NCI-H1092 treated with DMSO at 0.1 percent for 48 hours (cell line): ENCODE results near the gene LPGAT1.
A peak's percentile ranks its signal among the peaks of the same experiment; 100 is the strongest.
"Not testable (repeated sequence)": the region's sequence is repeated elsewhere in the genome, so short reads cannot be mapped to it uniquely, and the experiment has no call there.

Experiments used
- DNase-seq: peaks from one replicate; lab custom pipeline; 2025; lab: John Stamatoyannopoulos, UW

LPGAT1 gene

DNA sequence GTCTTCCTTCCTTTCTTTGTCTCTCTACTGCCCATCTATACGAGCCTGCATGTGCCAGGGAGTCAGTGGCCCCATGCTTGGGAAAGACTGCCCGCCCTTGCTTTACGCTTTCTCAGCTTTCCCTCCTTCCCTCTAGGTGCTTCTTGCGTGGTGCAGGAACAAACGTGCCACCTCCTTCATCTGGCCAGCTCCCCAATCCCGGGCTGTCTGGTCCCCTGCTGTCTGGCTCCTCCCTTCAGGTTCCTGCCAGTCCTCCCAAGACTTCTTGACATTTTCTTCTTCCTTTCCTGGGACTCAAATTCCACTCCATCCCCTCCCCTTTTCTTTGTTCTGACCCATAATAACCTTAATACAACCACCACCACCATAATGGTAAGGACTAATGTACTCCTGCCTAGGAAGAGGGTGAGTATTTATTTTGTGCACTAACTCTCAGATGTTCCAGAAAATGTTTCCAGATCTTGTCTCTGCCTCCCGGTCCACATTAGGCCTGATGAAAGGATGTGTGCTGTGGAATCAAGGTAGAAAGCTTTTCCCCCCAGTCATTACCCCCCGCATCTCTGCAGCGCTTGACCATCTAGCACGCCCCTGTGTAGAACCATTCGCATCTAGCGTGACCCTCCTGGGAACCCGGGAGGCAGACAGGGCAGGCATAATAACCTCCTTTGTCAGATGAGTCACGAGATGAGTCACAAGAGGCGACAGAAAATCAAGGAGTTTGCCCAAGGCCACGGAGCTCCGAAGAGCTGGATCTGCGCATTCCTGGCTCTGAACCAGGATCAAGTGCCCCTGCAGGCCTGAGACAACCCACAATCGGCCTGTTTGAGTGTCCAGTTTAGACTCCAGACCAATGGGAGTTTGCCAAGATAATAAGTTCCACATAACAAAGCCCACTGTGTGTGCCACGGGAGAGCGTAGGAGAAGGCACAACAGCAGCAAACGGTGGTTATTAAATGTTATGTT lies 95.1 kb downstream of the LPGAT1 start:
- DNase-seq, result no peak

DNA sequence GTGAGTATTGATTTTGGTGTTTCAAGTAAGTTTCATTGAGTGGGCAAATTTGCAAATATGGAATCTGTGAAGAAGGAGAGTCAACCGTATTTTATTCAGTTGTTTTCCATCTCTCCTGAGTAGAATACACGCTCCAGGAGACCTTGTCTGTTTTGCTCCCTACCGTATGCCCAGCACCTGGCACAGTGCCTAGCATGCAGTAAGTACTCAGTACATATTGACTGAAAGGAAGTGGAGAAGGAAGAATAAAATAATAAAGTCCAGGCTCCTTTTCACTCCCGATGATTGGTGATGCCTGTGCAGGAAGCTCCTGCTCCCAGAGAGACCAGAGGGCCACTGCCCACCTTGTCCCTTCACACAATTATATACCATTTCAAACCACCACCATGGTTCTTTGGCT lies 95.8 kb downstream of the LPGAT1 start:
- DNase-seq, result peak; percentile 94

DNA sequence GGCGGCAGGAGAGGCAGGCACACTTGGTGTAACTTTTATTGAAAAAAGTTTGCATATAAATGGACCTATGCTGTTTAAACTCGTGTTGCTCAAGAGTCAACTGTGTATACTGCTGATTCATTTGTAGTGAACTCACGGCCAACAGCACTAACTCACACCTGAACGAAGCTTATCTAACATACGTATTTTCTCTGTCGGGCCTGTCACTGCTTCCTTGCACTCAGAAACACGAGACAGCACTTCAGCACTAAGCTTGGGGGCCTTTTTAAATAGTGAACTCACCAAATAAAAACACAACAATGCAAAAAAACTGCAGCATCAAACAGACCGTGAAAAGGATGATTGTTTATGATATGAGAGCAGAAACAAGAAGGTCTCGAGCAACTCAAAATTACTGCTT lies 96.2 kb downstream of the LPGAT1 start:
- DNase-seq, result peak; percentile 80

DNA sequence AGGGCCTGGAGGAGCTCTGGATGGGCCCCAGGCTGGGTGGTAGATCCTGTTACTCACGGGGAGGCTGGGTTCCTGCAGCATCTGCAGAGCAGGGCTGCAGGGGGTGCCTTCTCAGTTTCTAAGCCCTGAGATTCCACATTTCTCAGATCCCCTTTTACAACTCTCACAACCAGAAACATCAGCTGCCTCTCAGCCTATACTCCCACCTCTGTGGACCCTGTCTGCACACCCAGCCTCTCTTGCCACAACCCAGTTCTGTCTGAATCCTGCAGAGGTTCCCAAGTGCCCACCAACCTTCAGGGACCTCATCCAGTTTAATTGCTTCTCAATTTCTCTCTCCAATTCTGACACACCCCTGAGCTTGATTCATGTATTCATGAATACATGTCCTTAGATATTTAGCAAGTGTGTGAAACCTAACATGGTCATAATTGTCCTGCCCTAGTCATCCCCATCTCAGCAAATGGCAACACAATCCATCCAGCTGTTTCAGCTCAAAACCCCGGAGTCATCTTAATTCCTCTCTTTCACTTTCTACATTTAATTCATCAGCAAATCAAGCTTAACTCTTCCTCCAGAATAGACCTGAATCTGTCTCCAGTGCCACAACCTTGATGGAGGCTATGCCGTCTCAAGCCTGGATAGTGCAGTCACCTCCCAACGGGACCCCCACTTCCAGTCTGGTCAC lies 98.1 kb downstream of the LPGAT1 start:
- no peak for DNase-seq

DNA sequence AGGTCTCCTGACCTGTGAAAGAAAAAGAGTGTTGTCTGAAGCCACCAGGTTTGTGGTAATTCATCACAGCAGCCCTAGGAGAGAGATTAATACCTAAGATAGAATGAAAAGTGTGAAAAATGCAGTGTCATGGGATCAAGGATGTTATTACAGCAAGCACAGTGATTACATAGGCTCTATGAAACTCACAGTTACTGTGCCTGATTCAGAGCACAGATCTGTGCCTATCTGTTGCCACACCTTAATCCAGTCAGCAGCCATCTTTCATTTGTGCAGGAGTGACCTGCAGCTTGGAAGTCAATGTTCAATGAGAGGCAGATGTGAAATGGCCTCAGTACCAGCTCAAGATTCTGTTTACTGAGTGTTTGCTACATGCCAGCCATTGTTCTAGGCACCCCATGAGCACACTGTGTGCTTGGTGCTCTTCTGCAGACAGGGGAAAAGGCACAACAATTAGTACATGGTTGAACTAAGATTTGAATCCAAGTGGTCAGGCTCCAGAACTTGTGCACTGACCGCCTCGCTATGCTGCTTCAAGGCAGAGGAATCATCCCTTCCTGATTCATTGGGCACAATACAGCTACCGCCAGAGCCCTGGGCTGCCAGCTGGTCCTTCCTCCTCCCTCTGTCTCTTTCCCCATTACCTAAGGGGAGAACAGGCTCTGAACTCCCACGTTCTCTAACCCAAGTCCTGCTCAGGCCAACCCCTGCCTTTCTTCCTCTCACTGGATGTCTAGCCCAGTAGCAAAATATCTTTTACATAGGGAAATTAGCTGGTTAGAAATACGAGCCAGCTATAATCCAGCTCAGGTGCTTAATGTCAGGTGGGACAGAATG lies 98.9 kb downstream of the LPGAT1 start:
- DNase-seq, result no peak

DNA sequence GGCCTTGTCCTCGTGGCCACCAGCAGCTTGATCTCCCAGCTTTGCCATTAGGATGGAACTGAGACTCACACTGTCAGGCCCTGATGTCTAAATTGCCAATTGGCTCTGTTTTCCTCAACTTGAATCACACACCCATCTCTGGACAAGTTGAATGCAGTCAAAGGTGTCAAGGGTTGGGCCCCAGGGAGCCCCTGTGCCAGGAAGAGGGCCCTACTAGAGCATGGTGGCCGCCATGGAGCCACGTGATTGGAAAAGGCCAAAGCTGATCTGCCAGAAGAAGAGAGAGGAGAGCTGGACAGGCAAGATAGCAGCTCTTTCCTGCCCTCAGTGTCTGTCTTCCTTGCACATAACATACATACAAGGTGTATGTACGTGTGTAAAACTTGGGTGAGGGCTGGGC lies 100.2 kb downstream of the LPGAT1 start:
- DNase-seq, result no peak

DNA sequence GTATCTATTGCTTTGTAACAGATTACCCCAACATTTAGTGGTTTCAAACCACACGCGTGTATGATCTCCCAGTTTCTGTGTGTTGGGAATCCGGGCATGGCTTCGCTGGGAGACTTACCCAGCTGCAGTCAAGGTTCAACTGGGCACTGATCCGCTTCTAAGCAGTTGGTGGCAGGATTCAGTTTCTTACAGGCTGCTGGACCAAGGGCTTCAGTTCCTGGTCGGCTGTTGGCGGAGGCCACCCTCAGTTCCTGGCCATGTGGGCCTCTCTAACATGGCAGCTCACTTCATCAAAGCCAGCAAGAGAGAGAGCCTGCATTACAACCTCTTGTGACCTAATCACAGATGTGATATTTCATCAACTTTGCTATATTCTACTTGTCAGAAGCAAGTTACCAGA lies 101.3 kb downstream of the LPGAT1 start:
- no peak for DNase-seq

DNA sequence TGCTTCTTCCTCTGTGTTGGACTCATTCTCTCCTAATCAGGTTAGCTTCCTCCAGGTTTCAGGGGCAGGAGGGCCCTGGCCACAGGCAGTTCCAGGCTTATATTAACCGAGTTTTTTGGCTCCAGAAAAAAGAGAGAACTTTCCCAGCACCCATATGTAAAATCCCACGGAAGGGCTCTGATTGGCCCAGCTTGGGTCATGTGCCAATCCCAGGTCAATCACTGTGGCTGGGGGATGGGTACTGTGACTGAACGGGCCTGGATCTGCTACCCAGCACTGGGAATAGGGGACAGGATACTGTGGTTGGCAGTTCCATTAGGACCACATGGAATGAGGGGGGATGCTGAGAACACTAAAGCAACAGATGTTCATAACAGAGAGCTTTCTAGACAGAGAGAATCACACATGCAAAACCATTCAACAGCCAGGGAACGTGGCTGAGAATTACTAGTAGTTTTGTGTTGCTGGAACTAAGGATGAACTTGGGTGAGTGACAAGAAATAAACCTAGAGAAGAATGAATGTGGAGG lies 104.0 kb downstream of the LPGAT1 start:
- DNase-seq, result no peak

DNA sequence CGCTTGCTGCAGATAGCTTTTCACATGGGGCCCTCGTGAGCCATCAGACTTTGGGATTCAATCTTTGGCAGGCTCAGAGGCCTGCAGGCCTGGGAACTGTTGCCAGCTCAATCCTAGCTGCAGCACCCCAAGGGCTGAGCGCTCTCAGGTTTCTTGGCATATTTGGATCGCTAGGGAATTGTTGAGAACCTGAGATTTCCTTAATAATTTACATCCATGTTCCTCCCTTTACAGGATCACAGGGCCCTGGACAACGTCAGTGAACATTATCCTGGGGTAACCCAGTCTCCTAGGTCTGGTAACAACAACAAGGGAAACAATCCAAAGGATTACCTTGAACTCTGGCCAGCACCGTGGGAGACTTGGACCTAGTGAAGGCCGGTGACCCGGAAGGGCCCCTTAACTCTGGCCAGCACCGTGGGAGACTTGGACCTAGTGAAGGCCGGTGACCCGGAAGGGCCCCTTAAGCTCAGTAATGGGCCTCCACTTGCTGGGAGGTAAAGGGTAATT lies 105.8 kb downstream of the LPGAT1 start:
- no peak for DNase-seq

DNA sequence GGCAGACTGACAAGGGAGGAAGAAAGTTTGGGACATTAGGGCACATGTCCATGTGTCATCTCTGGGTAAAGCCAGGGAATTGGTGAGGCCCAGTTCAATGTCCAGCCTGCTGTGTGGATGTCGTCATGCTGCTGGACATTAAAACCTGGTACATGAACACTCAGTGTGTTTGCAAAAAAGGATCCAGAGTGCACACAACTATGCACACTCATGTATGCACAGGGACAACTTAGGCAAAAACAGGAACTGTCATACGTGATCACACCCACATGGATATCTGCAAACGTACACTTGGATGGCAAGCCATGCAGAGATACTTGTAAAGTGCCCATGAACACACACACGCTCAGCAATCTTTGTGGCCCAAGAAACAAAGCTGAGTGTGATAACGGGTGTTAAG lies 107.3 kb downstream of the LPGAT1 start:
- no peak for DNase-seq

DNA sequence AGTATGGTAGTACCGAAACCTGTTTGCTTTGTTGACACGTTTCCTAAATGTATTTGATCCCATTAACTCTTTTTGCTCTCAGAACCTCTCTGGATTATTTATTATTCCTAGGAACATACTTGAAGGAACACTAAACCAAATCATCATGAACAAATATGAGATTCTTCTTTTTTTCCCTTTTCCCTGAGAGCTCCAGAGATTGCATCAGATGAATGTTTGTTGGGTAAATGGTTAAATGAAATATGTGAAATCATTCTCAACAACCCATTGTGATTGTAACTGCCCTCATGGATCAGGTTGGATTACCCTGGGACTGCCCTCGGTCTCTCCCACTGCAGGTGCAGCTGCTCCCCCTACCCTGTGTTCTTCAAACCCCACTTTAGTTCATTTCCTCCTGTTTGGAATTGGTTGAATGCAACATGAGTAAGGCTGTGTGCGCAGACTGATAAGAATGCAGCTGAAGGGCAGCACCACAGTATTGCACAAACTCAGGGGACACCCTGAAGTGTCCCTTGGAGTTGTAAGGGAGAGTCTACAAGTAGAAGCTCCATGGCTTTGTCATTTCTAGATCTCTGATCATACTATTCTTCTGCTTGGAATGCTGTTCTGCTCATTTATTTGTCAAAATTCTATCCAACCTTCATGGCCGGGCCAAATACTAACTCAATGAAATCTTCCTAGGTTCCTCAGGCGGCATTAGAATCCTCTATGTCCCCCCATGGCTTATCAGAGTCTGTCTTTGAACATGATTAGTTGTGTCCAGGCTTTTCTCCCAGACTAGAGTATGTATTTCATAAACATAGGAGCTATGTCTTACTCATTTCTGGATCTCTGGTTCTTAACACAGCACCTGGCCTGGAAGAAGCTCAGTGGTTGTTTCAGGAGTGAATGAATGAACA lies 108.0 kb downstream of the LPGAT1 start:
- DNase-seq, result no peak

DNA sequence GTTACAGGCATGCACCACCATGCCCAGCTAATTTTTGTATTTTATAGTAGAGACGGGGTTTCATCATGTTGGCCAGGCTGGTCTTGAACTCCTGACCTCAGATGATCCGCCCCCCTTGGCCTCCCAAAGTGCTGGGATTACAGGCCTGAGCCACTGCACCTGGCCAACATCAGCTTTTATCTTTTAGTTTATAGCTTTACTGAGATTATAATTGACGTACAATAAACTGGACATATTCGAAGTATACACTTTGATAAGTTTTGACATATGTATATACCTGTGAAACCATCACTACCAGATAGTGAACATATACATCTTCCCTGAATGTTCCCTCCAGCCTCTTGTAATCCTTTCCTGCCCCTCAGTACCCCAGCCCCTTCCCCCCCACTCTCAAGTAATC lies 114.0 kb downstream of the LPGAT1 start:
- not testable (repeated sequence) for DNase-seq

DNA sequence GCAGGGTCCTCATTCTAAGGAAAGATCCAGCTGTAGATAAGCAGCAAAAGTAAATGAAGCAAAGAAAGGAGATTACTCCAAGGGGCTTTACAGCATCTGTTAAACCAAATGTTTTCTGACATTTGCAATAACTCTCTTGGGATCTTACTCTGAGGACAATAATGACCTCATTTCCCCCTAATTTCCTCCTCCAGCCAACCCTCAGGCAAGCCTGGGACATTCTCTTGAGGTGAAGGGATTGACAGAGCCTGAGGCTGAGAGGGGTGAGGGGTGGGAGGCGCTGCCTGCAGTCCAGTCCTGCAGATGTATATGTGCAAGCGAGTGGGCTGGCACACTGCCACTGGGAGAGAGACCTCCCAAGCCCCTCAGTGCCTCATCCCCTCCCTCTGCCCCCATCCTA lies 114.6 kb downstream of the LPGAT1 start:
- DNase-seq, result no peak

DNA sequence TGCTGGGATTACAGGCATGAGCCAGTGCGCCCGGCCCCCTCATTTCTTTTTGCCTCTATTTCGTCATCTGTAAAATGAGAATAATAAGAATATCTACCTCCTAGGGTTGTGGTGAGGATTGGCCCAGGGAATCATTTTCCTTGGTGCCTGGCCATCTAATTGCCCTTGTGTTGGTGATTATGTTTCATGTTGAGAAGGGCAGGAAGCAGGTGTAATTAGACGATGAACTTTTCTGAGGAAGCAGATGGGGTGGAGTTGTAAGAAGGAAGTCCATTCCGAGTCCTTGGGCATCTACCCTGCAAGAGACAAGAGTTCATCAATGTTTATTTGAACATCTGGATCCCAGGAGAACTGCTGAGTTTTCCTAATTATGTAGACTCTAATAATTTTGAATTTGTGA lies 116.4 kb downstream of the LPGAT1 start:
- DNase-seq, result no peak

DNA sequence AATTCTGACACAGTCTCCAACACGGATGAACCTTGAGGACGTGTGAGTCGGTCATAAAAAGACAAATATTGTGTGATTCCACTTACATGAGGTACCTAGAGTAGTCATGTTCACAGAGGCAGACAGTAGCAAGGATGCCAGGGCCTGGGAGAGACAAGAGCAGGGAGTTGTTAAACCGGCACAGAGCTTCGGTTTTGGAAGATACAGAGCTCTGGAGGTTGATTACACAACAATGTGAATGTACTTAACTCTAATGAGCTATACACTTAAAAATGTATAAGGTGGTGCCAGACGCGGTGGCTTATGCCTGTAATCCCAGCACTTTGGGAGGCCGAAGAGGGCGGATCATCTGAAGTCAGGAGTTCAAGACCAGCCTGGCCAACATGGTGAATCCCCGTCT lies 117.3 kb downstream of the LPGAT1 start:
- DNase-seq, result no peak

DNA sequence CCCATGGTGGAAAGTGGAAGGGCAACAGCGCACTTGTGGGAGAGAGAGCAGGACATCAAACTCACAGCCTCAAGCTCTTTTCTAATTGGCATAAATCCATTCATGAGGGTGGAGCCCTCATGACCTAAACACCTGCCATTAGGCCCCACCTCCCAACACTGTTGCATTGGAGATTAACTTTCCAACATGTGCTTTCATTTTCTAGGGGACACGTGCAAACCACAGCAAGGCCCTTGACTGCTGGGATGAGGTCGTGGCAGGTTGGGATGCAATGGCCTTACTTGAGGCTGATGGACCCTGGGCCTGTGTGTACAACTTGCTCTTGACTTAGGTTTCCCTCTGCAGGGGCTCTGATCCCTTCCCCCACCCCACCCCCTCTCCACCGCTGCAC lies 119.3 kb downstream of the LPGAT1 start:
- no peak for DNase-seq

DNA sequence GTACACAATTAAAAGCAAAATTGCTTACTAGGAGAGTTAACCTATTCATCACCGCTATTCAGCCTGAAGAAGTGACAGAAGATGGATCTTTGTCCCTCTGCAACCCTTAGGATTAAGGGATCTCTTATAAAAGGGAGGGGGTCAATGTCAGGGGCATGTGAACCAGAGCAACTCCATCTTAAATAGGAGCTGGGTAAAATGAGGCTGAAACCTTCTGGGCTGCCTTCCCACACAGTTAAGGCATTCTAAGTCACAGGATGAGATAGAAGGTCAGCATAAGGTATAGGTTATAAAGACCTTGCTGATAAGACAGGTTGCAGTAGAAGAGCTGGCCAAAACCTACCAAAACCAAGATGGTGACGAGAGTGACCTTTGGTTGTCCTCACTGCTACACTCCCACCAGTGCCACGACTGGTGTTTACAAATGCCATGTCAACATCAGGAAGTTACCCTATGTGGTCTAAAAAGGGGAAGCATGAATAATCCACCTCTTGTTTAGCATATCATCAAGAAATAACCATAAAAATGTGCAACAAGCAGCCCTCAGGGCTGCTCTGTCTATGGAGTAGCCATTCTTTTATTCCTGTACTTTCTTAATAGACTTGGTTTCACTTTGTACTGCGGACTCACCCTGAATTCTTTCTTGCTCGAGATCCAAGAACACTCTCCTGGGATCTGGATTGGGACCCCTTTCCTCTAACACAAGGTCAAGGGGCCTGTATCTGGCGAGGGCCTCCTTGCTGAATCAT lies 119.8 kb downstream of the LPGAT1 start:
- DNase-seq, result no peak

DNA sequence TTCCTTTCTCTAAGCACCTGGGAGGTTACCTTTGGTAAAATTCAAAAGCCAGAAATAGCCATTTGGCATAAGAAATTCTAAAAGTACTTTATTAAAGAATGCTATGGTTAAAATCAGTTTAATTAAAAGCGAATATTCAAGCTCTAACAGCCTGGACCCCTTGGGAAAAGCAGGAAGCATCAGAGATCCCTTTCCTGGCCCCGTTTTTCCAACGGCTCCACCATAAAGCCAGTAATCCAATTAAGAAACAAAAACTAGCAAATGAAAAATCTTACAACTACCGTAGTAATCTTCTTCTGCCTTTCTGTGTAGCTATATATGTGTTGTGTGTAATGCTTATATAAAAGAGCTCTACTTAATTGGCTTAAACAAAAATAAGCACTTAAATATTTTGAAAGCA lies 121.6 kb downstream of the LPGAT1 start:
- no peak for DNase-seq

DNA sequence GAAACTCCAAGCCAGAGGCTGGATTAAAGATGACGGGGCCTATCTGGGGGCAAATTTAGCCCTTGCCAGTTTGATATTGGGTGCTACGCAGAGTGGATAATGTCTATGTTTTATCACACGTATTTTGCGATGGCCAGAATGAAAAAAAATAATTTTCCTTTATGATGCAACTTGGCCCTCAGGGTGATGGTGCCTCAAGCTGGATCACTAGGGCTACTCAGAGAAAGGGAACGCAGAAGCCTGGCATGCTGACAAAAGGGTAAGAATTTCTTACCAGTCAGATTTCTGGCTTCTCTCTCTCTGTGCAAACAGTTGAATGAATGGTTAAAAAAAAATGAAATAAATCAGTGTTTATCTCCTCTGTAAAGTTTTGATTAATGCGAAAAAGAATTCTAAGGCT lies 122.6 kb downstream of the LPGAT1 start:
- DNase-seq, result no peak

DNA sequence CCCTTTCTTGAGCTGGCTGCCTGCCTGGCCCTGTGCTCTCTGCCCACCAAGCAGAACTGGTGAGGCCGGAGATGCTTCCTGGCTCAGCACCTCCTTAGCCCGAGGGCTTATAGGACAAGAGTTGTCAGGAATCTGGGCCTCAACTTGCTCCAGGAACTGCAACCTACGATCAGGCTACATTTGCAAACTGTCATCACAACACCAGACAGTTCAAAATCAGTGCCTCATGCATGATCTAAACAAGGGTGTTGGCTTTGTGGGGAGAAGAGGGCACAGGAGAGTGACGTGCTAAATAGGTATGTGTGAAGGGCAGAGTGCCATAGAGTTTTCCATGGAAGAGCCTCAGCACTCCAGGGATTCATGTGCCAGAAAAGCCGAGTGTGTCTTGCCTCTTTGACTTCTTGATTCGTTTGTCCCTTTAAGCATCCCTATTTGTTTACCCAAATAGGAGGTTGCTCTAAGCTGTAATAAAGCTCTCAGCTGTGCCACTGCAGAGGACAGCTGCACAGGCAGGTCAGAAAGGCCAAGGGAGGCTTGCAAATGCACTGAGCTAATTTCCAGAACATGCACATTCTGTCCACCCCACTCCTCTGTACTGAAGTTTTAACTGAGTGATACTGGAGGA lies 125.0 kb downstream of the LPGAT1 start:
- no peak for DNase-seq
